ENCODE measurements around the gene RBM11.

DNA sequence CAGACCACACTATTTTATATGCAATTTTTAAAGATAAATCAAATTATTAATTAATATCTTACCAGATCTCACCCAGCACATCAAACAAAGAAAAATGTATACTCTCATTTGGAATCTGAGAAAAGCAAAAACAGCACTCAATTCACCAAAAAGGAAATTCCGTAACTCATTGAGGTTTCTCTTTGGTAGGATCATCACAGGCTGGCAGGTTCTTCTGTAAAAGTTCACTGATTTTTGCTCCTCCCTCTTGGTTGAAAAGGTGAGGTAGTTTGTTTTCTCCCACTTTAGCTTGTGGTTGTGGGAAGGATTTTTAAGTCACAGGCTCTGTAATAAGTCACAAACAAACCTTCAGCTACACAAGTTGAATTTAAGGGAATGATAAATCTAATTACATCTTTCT, 5.2 kb upstream of the RBM11 start, which contains the start of gene LIPI:
- TF ChIP-seq, protein P1, sequence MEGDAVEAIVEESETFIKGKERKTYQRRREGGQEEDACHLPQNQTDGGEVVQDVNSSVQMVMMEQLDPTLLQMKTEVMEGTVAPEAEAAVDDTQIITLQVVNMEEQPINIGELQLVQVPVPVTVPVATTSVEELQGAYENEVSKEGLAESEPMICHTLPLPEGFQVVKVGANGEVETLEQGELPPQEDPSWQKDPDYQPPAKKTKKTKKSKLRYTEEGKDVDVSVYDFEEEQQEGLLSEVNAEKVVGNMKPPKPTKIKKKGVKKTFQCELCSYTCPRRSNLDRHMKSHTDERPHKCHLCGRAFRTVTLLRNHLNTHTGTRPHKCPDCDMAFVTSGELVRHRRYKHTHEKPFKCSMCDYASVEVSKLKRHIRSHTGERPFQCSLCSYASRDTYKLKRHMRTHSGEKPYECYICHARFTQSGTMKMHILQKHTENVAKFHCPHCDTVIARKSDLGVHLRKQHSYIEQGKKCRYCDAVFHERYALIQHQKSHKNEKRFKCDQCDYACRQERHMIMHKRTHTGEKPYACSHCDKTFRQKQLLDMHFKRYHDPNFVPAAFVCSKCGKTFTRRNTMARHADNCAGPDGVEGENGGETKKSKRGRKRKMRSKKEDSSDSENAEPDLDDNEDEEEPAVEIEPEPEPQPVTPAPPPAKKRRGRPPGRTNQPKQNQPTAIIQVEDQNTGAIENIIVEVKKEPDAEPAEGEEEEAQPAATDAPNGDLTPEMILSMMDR (tag by site-specific recombination; IDR thresholded peaks at IDR 0.05), result no peak
- TF ChIP-seq ZBTB8A (tag by site-specific recombination; IDR thresholded peaks at IDR 0.05) (no peak), PRDM1 (tag by site-specific recombination; IDR thresholded peaks at IDR 0.05) (no peak), SETDB1 (IDR thresholded peaks at IDR 0.05; ENCODE audit: insufficient read length, low read length) (no peak), ZNF791 (tag by site-specific recombination; IDR thresholded peaks at IDR 0.05) (no peak), BCL11B (tag by site-specific recombination; IDR thresholded peaks at IDR 0.05; ENCODE audit: low read depth) (no peak), YY1 (tag by site-specific recombination; IDR thresholded peaks at IDR 0.05) (no peak), ZBTB17 (tag by site-specific recombination; IDR thresholded peaks at IDR 0.05) (no peak), ZNF830 (tag by site-specific recombination; IDR thresholded peaks at IDR 0.05; ENCODE audit: low read depth) (no peak), ZFP41 (tag by site-specific recombination; IDR thresholded peaks at IDR 0.05; ENCODE audit: borderline replicate concordance) (no peak)
- TF ChIP-seq, protein P2, sequence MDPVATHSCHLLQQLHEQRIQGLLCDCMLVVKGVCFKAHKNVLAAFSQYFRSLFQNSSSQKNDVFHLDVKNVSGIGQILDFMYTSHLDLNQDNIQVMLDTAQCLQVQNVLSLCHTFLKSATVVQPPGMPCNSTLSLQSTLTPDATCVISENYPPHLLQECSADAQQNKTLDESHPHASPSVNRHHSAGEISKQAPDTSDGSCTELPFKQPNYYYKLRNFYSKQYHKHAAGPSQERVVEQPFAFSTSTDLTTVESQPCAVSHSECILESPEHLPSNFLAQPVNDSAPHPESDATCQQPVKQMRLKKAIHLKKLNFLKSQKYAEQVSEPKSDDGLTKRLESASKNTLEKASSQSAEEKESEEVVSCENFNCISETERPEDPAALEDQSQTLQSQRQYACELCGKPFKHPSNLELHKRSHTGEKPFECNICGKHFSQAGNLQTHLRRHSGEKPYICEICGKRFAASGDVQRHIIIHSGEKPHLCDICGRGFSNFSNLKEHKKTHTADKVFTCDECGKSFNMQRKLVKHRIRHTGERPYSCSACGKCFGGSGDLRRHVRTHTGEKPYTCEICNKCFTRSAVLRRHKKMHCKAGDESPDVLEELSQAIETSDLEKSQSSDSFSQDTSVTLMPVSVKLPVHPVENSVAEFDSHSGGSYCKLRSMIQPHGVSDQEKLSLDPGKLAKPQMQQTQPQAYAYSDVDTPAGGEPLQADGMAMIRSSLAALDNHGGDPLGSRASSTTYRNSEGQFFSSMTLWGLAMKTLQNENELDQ (tag by site-specific recombination; IDR thresholded peaks at IDR 0.05; ENCODE audit: low read depth), result no peak
- TF ChIP-seq, protein P3, sequence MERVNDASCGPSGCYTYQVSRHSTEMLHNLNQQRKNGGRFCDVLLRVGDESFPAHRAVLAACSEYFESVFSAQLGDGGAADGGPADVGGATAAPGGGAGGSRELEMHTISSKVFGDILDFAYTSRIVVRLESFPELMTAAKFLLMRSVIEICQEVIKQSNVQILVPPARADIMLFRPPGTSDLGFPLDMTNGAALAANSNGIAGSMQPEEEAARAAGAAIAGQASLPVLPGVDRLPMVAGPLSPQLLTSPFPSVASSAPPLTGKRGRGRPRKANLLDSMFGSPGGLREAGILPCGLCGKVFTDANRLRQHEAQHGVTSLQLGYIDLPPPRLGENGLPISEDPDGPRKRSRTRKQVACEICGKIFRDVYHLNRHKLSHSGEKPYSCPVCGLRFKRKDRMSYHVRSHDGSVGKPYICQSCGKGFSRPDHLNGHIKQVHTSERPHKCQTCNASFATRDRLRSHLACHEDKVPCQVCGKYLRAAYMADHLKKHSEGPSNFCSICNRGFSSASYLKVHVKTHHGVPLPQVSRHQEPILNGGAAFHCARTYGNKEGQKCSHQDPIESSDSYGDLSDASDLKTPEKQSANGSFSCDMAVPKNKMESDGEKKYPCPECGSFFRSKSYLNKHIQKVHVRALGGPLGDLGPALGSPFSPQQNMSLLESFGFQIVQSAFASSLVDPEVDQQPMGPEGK (tag by site-specific recombination; IDR thresholded peaks at IDR 0.05), result no peak
